ACC112 (cell line): ENCODE results near the gene GUCA1C.

Experiments used
- H2AFZ ChIP-seq: fragments of 200-600 bp; sonication (generic); one replicate; pipeline ENCODE4 v1.6.0; 2017; ENCODE audit warnings: antibody characterized with exemption, low read length; ENCODE audit not compliant: unreplicated experiment
- H3K27ac ChIP-seq: fragments of 200-600 bp; sonication (generic); 2 replicates; pipeline ENCODE4 v1.5.1; 2014; ENCODE audit warnings: low read depth, mild to moderate bottlenecking, antibody characterized with exemption, low read length, moderate library complexity
- H3K27me3 ChIP-seq: fragments of 200-600 bp; sonication (generic); 2 replicates; pipeline ENCODE4 v1.6.1; 2014; ENCODE audit warnings: mild to moderate bottlenecking, antibody characterized with exemption, low read length, moderate library complexity, mixed read lengths; ENCODE audit not compliant: insufficient read depth
- H3K36me3 ChIP-seq: fragments of 200-600 bp; sonication (generic); 2 replicates; pipeline ENCODE4 v1.6.1; 2016; ENCODE audit warnings: mild to moderate bottlenecking, antibody characterized with exemption, low read length, moderate library complexity, mixed read lengths; ENCODE audit not compliant: insufficient read depth
- H3K4me1 ChIP-seq: fragments of 200-600 bp; sonication (generic); one replicate; pipeline ENCODE4 v1.6.1; 2016; ENCODE audit warnings: low read length, mixed read lengths; ENCODE audit not compliant: insufficient read depth, unreplicated experiment, control insufficient read depth
- H3K4me3 ChIP-seq: fragments of 200-600 bp; sonication (generic); 2 replicates; pipeline ENCODE4 v1.5.1; 2014; ENCODE audit warnings: mild to moderate bottlenecking, low read depth, low read length
- H3K79me2 ChIP-seq: fragments of 200-600 bp; sonication (generic); one replicate; pipeline ENCODE4 v1.6.0; 2016; ENCODE audit warnings: low read length; ENCODE audit not compliant: control insufficient read depth, unreplicated experiment, insufficient read depth

GUCA1C gene

DNA sequence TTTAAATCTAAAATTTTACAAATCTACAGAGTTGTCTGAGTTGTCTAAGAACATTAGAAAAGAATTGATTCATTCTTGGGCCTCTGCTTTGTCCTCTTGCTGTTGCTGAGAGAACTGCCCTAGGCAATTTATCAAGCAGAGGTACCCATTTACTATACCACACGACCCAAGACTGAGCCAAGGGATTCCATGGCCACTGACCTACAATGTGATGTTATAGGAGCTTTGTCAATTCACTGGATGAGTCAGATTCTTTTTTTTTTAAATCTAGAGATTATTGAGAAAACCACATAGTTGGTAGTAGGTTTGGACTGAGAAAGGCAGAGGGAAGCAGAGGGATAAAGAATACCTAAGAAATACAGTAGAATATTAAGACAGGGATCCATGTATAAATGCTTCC lies 75.8 kb downstream of the GUCA1C start:
- Histone ChIP-seq H3K4me3 (no peak overlapping the region), H3K27ac (no peak overlapping the region), H3K4me1 (no peaks in the 10 kb centered on the region), H2AFZ (no peak overlapping the region), H3K79me2 (no peaks in the 10 kb centered on the region), H3K36me3 (no peaks in the 10 kb centered on the region), H3K27me3 (peaks cover 22% of the 10 kb centered on the region)

DNA sequence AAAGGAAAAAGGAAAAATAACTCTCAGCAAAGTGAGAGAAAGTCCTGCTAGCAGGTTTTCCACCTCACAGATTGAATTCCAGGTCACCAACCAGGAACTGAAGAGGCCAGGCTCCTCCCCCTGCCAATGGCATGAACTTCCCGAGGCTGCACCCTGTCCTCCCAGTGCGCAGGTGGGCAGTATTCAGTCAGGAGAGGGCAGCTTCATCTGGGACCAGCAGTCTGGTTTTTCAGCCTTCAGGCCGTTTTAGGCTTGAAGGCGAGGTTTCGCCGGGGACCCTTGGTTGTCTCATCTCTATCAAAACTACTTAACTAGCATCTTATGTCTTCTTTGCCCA lies 89.9 kb downstream of the GUCA1C start:
- no peaks in the 10 kb centered on the region for H3K36me3 ChIP-seq
- peaks cover 6% of the 10 kb centered on the region; the same call in 1 of the 2 replicates for H3K27me3 ChIP-seq
- H3K79me2 ChIP-seq = no peaks in the 10 kb centered on the region
- H3K4me1 ChIP-seq = peaks cover 12% of the 10 kb centered on the region
- no peak overlapping the region for H3K4me3 ChIP-seq
- H2AFZ ChIP-seq = no peak overlapping the region
- H3K27ac ChIP-seq = no peak overlapping the region

DNA sequence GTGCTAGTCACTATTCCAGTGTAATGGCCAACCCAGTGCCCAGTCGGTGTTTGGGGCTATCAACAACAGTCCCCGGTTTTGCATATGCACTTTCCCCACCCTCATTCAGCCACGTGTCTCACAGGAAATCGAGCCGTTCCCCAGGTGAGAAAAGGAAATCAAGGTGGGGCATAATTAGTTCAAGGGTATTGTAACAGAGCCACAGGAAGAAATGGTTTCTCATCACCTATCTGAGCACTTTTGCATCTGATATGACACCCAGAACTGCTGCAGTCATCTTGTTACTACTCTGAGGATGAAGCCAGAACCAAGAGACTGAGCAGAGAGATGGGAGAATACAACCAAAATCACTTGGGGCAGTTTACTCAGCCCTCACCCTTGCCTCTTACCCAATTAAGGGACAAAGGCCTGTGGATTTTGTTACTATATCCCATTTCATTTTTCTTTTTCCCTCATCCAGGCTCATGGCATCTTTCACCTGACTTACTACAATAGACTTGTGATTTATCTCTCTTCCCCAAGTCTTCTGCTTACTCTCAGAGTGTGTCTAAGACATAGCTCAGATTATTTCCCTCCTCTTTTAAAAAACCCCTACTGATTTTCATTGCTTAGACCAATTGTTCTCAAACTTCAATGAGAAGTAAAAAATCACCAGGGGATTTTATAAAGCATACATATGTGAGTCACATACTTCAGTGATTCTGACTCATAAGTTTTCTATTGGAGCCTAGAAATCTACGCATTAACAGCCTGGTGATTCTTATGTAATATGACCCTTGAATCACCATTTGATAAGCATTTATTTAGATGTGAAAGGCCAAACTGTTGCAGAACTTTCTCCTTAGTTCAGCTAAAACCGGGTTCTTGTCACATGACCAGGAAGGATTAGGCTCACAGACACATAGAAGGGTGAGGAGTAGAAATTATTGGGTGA lies 90.5 kb downstream of the GUCA1C start:
- H2AFZ ChIP-seq = no peak overlapping the region
- H3K4me1 ChIP-seq = peaks cover 12% of the 10 kb centered on the region
- no peak overlapping the region for H3K4me3 ChIP-seq
- H3K27me3 ChIP-seq = peaks cover 8% of the 10 kb centered on the region; the same call in 1 of the 2 replicates
- H3K27ac ChIP-seq = peak overlapping the region; percentile 58
- no peaks in the 10 kb centered on the region for H3K79me2 ChIP-seq
- no peaks in the 10 kb centered on the region for H3K36me3 ChIP-seq

DNA sequence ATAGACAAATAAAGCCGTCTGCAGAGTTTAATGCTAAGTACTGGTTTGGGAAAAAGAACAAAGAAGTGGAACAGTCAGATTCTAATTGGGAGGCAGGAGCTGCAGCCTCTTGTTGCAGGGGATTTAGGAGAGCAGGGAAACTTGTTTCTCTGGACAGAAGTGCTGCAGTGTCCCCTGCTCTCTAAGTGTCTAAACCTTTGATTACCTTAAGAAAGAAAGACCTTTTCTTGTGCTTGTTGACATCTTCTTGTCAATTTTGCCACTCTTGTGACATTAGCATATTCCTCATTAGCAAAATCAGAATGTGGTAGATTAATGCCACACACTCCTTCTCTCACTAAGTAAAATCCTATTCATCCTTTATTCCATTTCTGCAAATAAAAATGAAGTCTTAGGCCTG lies 92.3 kb downstream of the GUCA1C start:
- Histone ChIP-seq H3K4me3 (no peak overlapping the region), H3K36me3 (no peaks in the 10 kb centered on the region), H3K4me1 (peaks cover 12% of the 10 kb centered on the region), H3K27ac (no peak overlapping the region), H3K79me2 (no peaks in the 10 kb centered on the region), H3K27me3 (peaks cover 23% of the 10 kb centered on the region), H2AFZ (no peak overlapping the region)
